Neural progenitor cell (in vitro differentiated cells): ENCODE data around the gene SIM2. TPM values are rescaled to one million over a fixed set of nuclear protein-coding genes. Genes with fewer than 3 reads are reported as not detected.

Experiments
- DNase-seq: peaks from one replicate; pipeline ENCODE4 v3.0.0-alpha.2; 2016; ENCODE audit warnings: low spot score
- H2AFZ ChIP-seq: fragments of 200-600 bp; sonication (generic); replicated peaks from 2 replicates; pipeline ENCODE4 v1.6.1; 2016; ENCODE audit warnings: antibody characterized with exemption
- H3F3A ChIP-seq: fragments of 200-600 bp; sonication (generic); 2 replicates; pipeline ENCODE4 v1.6.1; 2016; ENCODE audit warnings: antibody characterized with exemption, low read depth
- H3K27ac ChIP-seq: fragments of 200-600 bp; sonication (generic); 2 replicates; pipeline ENCODE4 v1.5.1; 2016; ENCODE audit warnings: mild to moderate bottlenecking
- H3K27me3 ChIP-seq: fragments of 200-600 bp; sonication (generic); 2 replicates; pipeline ENCODE4 v1.6.1; 2016; ENCODE audit warnings: mild to moderate bottlenecking, moderate library complexity
- H3K36me3 ChIP-seq: fragments of 200-600 bp; sonication (generic); 2 replicates; pipeline ENCODE4 v1.5.1; 2016
- H3K4me1 ChIP-seq: fragments of 200-600 bp; sonication (generic); 2 replicates; pipeline ENCODE4 v1.6.1; 2016; ENCODE audit warnings: mixed run types
- H3K4me2 ChIP-seq: fragments of 200-600 bp; sonication (generic); 2 replicates; pipeline ENCODE4 v1.6.1; 2016
- H3K4me3 ChIP-seq: fragments of 200-600 bp; sonication (generic); 2 replicates; pipeline ENCODE4 v1.5.1; 2016
- H3K79me2 ChIP-seq: fragments of 200-600 bp; sonication (generic); 2 replicates; pipeline ENCODE4 v1.6.1; 2016; ENCODE audit warnings: low read depth
- H3K9ac ChIP-seq: fragments of 200-600 bp; sonication (generic); 2 replicates; pipeline ENCODE4 v1.6.1; 2016
- H3K9me3 ChIP-seq: fragments of 200-600 bp; sonication (generic); 2 replicates; pipeline ENCODE4 v1.5.1; 2016; ENCODE audit warnings: low read depth
- H4K20me1 ChIP-seq: fragments of 200-600 bp; sonication (generic); 2 replicates; pipeline ENCODE4 v1.6.1; 2016; ENCODE audit warnings: low read depth
- H3K27ac Mint-ChIP-seq: 3 replicates; pipeline ENCODE4 v1.8.0; 2021; ENCODE audit warnings: mixed read lengths
- H3K27me3 Mint-ChIP-seq: 2 replicates; pipeline ENCODE4 v1.8.0; 2022; ENCODE audit warnings: low read depth, mild to moderate bottlenecking, inconsistent platforms, moderate library complexity, mixed read lengths; ENCODE audit not compliant: insufficient read depth
- H3K36me3 Mint-ChIP-seq: 3 replicates; pipeline ENCODE4 v1.8.0; 2021; ENCODE audit warnings: mixed read lengths
- H3K4me1 Mint-ChIP-seq: 3 replicates; pipeline ENCODE4 v1.8.0; 2021; ENCODE audit warnings: mixed read lengths
- H3K4me3 Mint-ChIP-seq: 3 replicates; pipeline ENCODE4 v1.8.0; 2021; ENCODE audit warnings: mild to moderate bottlenecking, moderate library complexity, mixed read lengths
- H3K9me3 Mint-ChIP-seq: 3 replicates; pipeline ENCODE4 v1.8.0; 2020; ENCODE audit warnings: mixed read lengths
- EZH2 ChIP-seq: fragments of 200-600 bp; sonication (generic); IDR thresholded peaks from 2 replicates; pipeline ENCODE4 v1.6.1; 2017; ENCODE audit warnings: antibody characterized with exemption, mild to moderate bottlenecking, moderate library complexity
- EZH2phosphoT487 ChIP-seq: fragments of 200-600 bp; sonication (generic); IDR thresholded peaks from 2 replicates; pipeline ENCODE4 v1.6.1; 2017; ENCODE audit warnings: antibody characterized with exemption
- total RNA-seq: library from RNA; depleted of rRNA; stranded (reverse); fragments of >200 nt; gene quantifications from 2 replicates; pipeline ENCODE4 v1.2.3, GENCODE V29; 2015; ENCODE audit warnings: low replicate concordance
- TF ChIP-seq, protein P1 (sequence below): fragments of 200-600 bp; sonication (generic); IDR thresholded peaks from 2 replicates; pipeline ENCODE4 v1.5.1; 2017; ENCODE audit warnings: antibody characterized with exemption, mild to moderate bottlenecking

The SIM2 gene, protein sequence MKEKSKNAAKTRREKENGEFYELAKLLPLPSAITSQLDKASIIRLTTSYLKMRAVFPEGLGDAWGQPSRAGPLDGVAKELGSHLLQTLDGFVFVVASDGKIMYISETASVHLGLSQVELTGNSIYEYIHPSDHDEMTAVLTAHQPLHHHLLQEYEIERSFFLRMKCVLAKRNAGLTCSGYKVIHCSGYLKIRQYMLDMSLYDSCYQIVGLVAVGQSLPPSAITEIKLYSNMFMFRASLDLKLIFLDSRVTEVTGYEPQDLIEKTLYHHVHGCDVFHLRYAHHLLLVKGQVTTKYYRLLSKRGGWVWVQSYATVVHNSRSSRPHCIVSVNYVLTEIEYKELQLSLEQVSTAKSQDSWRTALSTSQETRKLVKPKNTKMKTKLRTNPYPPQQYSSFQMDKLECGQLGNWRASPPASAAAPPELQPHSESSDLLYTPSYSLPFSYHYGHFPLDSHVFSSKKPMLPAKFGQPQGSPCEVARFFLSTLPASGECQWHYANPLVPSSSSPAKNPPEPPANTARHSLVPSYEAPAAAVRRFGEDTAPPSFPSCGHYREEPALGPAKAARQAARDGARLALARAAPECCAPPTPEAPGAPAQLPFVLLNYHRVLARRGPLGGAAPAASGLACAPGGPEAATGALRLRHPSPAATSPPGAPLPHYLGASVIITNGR
- total RNA-seq, result not detected in 2 replicates

DNA sequence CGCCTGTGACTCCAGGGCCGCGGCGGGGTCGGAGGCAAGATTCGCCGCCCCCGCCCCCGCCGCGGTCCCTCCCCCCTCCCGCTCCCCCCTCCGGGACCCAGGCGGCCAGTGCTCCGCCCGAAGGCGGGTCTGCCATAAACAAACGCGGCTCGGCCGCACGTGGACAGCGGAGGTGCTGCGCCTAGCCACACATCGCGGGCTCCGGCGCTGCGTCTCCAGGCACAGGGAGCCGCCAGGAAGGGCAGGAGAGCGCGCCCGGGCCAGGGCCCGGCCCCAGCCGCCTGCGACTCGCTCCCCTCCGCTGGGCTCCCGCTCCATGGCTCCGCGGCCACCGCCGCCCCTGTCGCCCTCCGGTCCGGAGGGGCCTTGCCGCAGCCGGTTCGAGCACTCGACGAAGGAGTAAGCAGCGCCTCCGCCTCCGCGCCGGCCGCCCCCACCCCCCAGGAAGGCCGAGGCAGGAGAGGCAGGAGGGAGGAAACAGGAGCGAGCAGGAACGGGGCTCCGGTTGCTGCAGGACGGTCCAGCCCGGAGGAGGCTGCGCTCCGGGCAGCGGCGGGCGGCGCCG, at the start of gene SIM2:
Gene SIM2 (plus strand): TSS at position 135 of the 565 bp plus-strand sequence. CDS start 632 bp downstream, outside the sequence.
- Histone ChIP-seq H3K4me3 (peak within 1 kb of the TSS; percentile 48), H3K36me3 (no peaks in the 10 kb centered on the region), H3F3A (peaks cover 41% of the 10 kb centered on the region), H3K4me2 (peak within 1 kb of the TSS; percentile 94), H3K9me3 (no peaks in the 10 kb centered on the region), H3K27me3 (peaks cover 100% of the 10 kb centered on the region), H2AFZ (peak within 1 kb of the TSS; percentile 78), H3K27ac (no peak within 1 kb of the TSS), H4K20me1 (peaks cover 97% of the 10 kb centered on the region), H3K9ac (no peak within 1 kb of the TSS), H3K4me1 (peaks cover 48% of the 10 kb centered on the region), H3K79me2 (no peaks in the 10 kb centered on the region)
- peaks cover under 1% of the 10 kb centered on the region for H3K36me3 Mint-ChIP-seq
- peak within 1 kb of the TSS; percentile 82 for H3K4me3 Mint-ChIP-seq
- H3K27me3 Mint-ChIP-seq, result peaks cover 82% of the 10 kb centered on the region
- TF ChIP-seq, protein P1, sequence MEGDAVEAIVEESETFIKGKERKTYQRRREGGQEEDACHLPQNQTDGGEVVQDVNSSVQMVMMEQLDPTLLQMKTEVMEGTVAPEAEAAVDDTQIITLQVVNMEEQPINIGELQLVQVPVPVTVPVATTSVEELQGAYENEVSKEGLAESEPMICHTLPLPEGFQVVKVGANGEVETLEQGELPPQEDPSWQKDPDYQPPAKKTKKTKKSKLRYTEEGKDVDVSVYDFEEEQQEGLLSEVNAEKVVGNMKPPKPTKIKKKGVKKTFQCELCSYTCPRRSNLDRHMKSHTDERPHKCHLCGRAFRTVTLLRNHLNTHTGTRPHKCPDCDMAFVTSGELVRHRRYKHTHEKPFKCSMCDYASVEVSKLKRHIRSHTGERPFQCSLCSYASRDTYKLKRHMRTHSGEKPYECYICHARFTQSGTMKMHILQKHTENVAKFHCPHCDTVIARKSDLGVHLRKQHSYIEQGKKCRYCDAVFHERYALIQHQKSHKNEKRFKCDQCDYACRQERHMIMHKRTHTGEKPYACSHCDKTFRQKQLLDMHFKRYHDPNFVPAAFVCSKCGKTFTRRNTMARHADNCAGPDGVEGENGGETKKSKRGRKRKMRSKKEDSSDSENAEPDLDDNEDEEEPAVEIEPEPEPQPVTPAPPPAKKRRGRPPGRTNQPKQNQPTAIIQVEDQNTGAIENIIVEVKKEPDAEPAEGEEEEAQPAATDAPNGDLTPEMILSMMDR, result no peak
- peak; percentile 83 for TF ChIP-seq EZH2phosphoT487
- peak; percentile 81 for TF ChIP-seq EZH2
- H3K4me1 Mint-ChIP-seq, result peaks cover 29% of the 10 kb centered on the region
- no peak within 1 kb of the TSS for H3K27ac Mint-ChIP-seq
- DNase-seq, result peak; percentile 83
- peaks cover 2% of the 10 kb centered on the region for H3K9me3 Mint-ChIP-seq

DNA sequence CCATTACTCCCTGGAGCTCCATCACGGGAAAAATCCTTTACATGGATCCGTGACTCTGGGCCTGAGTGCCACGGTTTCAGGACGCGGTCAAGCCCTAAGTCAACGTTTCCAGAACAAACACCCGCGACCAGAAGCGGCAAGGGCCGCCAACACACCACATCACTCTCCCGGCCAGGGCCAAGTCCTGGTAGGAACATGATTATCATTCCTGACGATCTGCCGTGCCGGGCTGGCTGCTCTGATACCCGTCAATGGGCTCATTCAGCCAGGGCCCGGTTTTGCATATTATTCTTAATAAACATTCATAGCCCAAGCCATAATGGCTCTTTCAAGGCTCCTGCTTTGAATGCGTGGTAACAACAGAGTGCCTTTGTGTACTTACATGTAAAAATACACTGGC, 44.6 kb upstream of the SIM2 start:
- Histone ChIP-seq H3K4me3 (no peak overlapping the region), H3K9ac (no peak overlapping the region), H3K4me1 (no peaks in the 10 kb centered on the region), H3K27me3 (no peaks in the 10 kb centered on the region), H2AFZ (no peak overlapping the region), H3K36me3 (no peaks in the 10 kb centered on the region), H3F3A (no peaks in the 10 kb centered on the region), H3K27ac (no peak overlapping the region), H3K79me2 (no peaks in the 10 kb centered on the region), H3K9me3 (no peaks in the 10 kb centered on the region), H3K4me2 (no peak overlapping the region), H4K20me1 (no peaks in the 10 kb centered on the region)
- Mint-ChIP-seq H3K27ac (no peak overlapping the region), H3K4me1 (no peaks in the 10 kb centered on the region), H3K4me3 (no peak overlapping the region), H3K9me3 (peaks cover 3% of the 10 kb centered on the region), H3K27me3 (no peaks in the 10 kb centered on the region), H3K36me3 (no peaks in the 10 kb centered on the region)
- no peak for DNase-seq
- no peak for TF ChIP-seq EZH2phosphoT487
- TF ChIP-seq, protein P1, result no peak

DNA sequence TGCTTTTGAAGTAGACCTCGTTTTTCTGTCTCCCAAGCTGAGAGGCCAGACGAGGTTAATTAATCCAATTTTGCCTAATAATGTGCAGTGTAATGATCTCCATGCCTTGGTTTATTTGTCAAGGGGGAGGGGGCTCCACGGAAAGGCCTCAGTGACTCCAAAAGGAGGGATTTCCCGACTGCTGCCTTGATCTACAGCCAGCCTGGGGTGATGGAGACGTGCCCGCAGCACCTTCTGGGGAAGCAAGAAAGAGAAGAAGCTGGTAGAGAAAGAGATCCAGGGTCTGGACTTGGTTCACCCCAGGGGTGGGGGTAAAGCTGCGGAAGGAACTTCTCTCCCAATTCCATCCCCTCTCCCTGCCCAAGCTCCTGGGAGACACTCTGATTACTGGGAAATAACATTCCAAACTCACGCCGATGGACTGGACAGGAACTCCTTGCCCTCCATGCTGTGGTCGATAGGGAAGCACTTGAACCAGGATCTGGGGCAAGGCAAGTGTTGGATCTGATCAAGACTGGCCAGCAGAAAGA, 44.1 kb upstream of the SIM2 start:
- peaks cover 3% of the 10 kb centered on the region for H3K9me3 Mint-ChIP-seq
- Histone ChIP-seq H3K79me2 (no peaks in the 10 kb centered on the region), H3K36me3 (no peaks in the 10 kb centered on the region), H3K9ac (no peak overlapping the region), H3K4me3 (no peak overlapping the region), H3K9me3 (no peaks in the 10 kb centered on the region), H3K27me3 (no peaks in the 10 kb centered on the region), H3K27ac (no peak overlapping the region), H3F3A (no peaks in the 10 kb centered on the region), H4K20me1 (no peaks in the 10 kb centered on the region), H2AFZ (no peak overlapping the region), H3K4me1 (no peaks in the 10 kb centered on the region), H3K4me2 (no peak overlapping the region)
- TF ChIP-seq, protein P1, result no peak
- TF ChIP-seq EZH2, result no peak
- TF ChIP-seq EZH2phosphoT487, result no peak
- no peak for DNase-seq
- no peak overlapping the region for H3K4me3 Mint-ChIP-seq
- H3K4me1 Mint-ChIP-seq, result no peaks in the 10 kb centered on the region
- H3K36me3 Mint-ChIP-seq, result no peaks in the 10 kb centered on the region
- no peak overlapping the region for H3K27ac Mint-ChIP-seq
- no peaks in the 10 kb centered on the region for H3K27me3 Mint-ChIP-seq
